Measurements from ENCODE around the gene FXYD6.

- TF ChIP-seq CTCF (IDR thresholded peaks at IDR 0.05) (no peak), POLR2A (IDR thresholded peaks at IDR 0.05) (no peak)
These were observed 16.2 kb upstream of the FXYD6 start for GRCh38 chr11:117892651-117893050.

All from adrenal gland (tissue), 5 donors.